HL-60 (cell line): ENCODE measurements around the gene MTMR12.
A peak's percentile ranks its signal among the peaks of the same experiment; 100 is the strongest.

Source experiments
- DNase-seq, 2 experiments: peaks; one replicate each; pipeline ENCODE4 v3.0.0-alpha.2; 2010 to 2020; ENCODE audit warnings: low read depth in 1 of 2, low spot score in 1 of 2
- H3K27ac ChIP-seq: fragments of 250-450 bp; sonication (Bioruptor Pico); replicated peaks from 2 replicates; pipeline ENCODE4 v1.5.1; 2020; ENCODE audit warnings: mild to moderate bottlenecking, moderate library complexity
- H3K27me3 ChIP-seq: fragments of 250-450 bp; sonication (Bioruptor Pico); 2 replicates; pipeline ENCODE4 v1.5.1; 2021; ENCODE audit warnings: mild to moderate bottlenecking, moderate library complexity; ENCODE audit not compliant: insufficient read depth, poor library complexity, severe bottlenecking
- H3K4me3 ChIP-seq: replicated peaks from 2 replicates; pipeline ENCODE4 v1.5.1; 2011; ENCODE audit warnings: mild to moderate bottlenecking, control low read depth, low read length; ENCODE audit not compliant: insufficient read depth
- CTCF ChIP-seq: IDR thresholded peaks from one replicate; pipeline ENCODE4 v1.5.1; 2011; ENCODE audit warnings: low read length, control low read depth, inconsistent platforms; ENCODE audit not compliant: insufficient read depth
- GABPA ChIP-seq: IDR thresholded peaks from 2 replicates; pipeline ENCODE4 v1.6.1; 2012; ENCODE audit warnings: low read depth
- POLR2AphosphoS5 ChIP-seq: IDR thresholded peaks from 2 replicates; pipeline ENCODE4 v1.6.1; 2012; ENCODE audit warnings: low read depth
- REST ChIP-seq: IDR thresholded peaks from 2 replicates; pipeline ENCODE4 v1.6.1; 2012; ENCODE audit warnings: low read depth; ENCODE audit not compliant: insufficient replicate concordance
- SPI1 ChIP-seq: IDR thresholded peaks from 2 replicates; pipeline ENCODE4 v1.6.1; 2012; ENCODE audit warnings: low read depth, mild to moderate bottlenecking, borderline replicate concordance

MTMR12 gene

GRCh38 chr5:32244017-32244416 lies 68.7 kb downstream of the MTMR12 start:
- DNase-seq: no peak
- no peaks in the 10 kb centered on the region for H3K27me3 ChIP-seq
- TF ChIP-seq POLR2AphosphoS5 (no peak), REST (no peak), SPI1 (no peak), GABPA (no peak), CTCF (no peak)
- H3K4me3 ChIP-seq: no peak overlapping the region
- H3K27ac ChIP-seq: no peak overlapping the region

GRCh38 chr5:32241034-32241783 lies 71.5 kb downstream of the MTMR12 start:
- H3K27ac ChIP-seq: no peak overlapping the region
- no peak overlapping the region for H3K4me3 ChIP-seq
- no peak for TF ChIP-seq SPI1
- TF ChIP-seq CTCF: no peak
- no peak for TF ChIP-seq GABPA
- TF ChIP-seq REST: no peak
- TF ChIP-seq POLR2AphosphoS5: no peak
- no peaks in the 10 kb centered on the region for H3K27me3 ChIP-seq
- no peak for DNase-seq

- Histone ChIP-seq H3K4me3 (no peak overlapping the region), H3K27ac (0 out of 2 replicates have a peak overlapping the region, but pooled peaks have one; percentile 17), H3K27me3 (no peaks in the 10 kb centered on the region)
- DNase-seq: no peak
- TF ChIP-seq GABPA (no peak), POLR2AphosphoS5 (no peak), SPI1 (no peak)
Observed at GRCh38 chr5:32239385-32239784, 73.4 kb downstream of the MTMR12 start.

- Histone ChIP-seq H3K4me3 (no peak overlapping the region), H3K27ac (peak overlapping the region; percentile 85), H3K27me3 (no peaks in the 10 kb centered on the region)
- peak in 1 of 2 experiments; percentile 77 for DNase-seq
- TF ChIP-seq CTCF (no peak), GABPA (no peak), REST (no peak), POLR2AphosphoS5 (no peak), SPI1 (peak; percentile 50; the same call in 1 of the 2 replicates)
Observed at GRCh38 chr5:32233696-32234447, 78.9 kb downstream of the MTMR12 start.
